C4-2B (cell line): ENCODE results near the gene KRTAP10-8.

ENCODE experiments used
- ZFX ChIP-seq: fragments of 450-650 bp; IDR thresholded peaks from 2 replicates; pipeline ENCODE4 v1.6.1; 2017
- TF ChIP-seq, protein P1 (sequence below): fragments of 450-650 bp; conservative IDR thresholded peaks from 2 replicates; pipeline ENCODE4 v1.5.1; 2017; ENCODE audit warnings: mild to moderate bottlenecking

DNA sequence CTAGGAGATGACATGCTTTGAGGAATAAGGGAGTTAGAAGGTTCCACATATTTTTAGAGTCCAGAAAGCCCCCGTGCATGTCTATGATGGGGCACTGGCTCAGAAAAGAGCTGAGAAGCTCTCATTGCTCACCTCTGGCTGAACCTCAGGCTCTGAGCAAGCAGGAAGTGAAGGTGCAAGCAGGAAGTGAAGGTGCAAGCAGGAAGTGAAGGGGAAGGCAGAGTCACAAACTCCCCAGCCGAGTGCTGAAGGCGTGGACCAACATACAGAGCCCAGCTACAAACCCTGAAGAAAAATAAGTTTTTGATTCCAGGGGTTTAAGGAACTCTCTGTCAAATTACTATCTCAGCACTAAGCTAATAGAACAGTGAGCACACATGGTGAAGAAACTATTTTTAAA, 7.0 kb downstream of the KRTAP10-8 start:
- TF ChIP-seq, protein P1, sequence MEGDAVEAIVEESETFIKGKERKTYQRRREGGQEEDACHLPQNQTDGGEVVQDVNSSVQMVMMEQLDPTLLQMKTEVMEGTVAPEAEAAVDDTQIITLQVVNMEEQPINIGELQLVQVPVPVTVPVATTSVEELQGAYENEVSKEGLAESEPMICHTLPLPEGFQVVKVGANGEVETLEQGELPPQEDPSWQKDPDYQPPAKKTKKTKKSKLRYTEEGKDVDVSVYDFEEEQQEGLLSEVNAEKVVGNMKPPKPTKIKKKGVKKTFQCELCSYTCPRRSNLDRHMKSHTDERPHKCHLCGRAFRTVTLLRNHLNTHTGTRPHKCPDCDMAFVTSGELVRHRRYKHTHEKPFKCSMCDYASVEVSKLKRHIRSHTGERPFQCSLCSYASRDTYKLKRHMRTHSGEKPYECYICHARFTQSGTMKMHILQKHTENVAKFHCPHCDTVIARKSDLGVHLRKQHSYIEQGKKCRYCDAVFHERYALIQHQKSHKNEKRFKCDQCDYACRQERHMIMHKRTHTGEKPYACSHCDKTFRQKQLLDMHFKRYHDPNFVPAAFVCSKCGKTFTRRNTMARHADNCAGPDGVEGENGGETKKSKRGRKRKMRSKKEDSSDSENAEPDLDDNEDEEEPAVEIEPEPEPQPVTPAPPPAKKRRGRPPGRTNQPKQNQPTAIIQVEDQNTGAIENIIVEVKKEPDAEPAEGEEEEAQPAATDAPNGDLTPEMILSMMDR = no peak; the same call in 1 of the 2 replicates
- TF ChIP-seq ZFX = no peak
